ENCODE data around the gene TMEM107. TPM values are rescaled to one million over a fixed set of nuclear protein-coding genes. Genes with fewer than 3 reads are reported as not detected.

Gene TMEM107
- total and polyA plus RNA-seq, 10 of the 15 experiments (the other 5 are each of a cell fraction or from before 2014, with no cell fraction given) = 7.9 to 38.7 (median 22.9) TPM

- peak; percentile 67; the same call in 1 of the 2 replicates for TF ChIP-seq CREB1 (IDR thresholded peaks at IDR 0.05; ENCODE audit: low read depth)
- no peak for TF ChIP-seq SUPT20H (IDR thresholded peaks at IDR 0.05; ENCODE audit: borderline replicate concordance, control insufficient read depth, low read depth, low read length)
- TF ChIP-seq, protein P1, sequence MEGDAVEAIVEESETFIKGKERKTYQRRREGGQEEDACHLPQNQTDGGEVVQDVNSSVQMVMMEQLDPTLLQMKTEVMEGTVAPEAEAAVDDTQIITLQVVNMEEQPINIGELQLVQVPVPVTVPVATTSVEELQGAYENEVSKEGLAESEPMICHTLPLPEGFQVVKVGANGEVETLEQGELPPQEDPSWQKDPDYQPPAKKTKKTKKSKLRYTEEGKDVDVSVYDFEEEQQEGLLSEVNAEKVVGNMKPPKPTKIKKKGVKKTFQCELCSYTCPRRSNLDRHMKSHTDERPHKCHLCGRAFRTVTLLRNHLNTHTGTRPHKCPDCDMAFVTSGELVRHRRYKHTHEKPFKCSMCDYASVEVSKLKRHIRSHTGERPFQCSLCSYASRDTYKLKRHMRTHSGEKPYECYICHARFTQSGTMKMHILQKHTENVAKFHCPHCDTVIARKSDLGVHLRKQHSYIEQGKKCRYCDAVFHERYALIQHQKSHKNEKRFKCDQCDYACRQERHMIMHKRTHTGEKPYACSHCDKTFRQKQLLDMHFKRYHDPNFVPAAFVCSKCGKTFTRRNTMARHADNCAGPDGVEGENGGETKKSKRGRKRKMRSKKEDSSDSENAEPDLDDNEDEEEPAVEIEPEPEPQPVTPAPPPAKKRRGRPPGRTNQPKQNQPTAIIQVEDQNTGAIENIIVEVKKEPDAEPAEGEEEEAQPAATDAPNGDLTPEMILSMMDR (IDR thresholded peaks at IDR 0.05 in 2 of 3, conservative IDR thresholded peaks at IDR 0.05 in 1 of 3; ENCODE audit: control insufficient read depth in 2 of 3, extremely low read depth in 1 of 3, insufficient read depth in 1 of 3, low read depth in 3 of 3, low read length in 3 of 3) = 0 out of 6 replicates have a peak, but pooled peaks of 1 of the 3 experiments have one; percentile 2
- no peak for TF ChIP-seq SREBF1 (IDR thresholded peaks at IDR 0.05; ENCODE audit: low read length)
- TF ChIP-seq EP300 (IDR thresholded peaks at IDR 0.05; ENCODE audit: borderline replicate concordance in 1 of 2, control insufficient read depth in 1 of 2, low read depth in 2 of 2, low read length in 2 of 2) = no peak; a peak in 1 of 4 replicates
- TF ChIP-seq JUND (IDR thresholded peaks at IDR 0.05; ENCODE audit: low read depth, low read length) = no peak
- TF ChIP-seq, protein P2, sequence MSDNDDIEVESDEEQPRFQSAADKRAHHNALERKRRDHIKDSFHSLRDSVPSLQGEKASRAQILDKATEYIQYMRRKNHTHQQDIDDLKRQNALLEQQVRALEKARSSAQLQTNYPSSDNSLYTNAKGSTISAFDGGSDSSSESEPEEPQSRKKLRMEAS (IDR thresholded peaks at IDR 0.05; ENCODE audit: low read depth, low read length) = no peak
- TF ChIP-seq, protein P3, sequence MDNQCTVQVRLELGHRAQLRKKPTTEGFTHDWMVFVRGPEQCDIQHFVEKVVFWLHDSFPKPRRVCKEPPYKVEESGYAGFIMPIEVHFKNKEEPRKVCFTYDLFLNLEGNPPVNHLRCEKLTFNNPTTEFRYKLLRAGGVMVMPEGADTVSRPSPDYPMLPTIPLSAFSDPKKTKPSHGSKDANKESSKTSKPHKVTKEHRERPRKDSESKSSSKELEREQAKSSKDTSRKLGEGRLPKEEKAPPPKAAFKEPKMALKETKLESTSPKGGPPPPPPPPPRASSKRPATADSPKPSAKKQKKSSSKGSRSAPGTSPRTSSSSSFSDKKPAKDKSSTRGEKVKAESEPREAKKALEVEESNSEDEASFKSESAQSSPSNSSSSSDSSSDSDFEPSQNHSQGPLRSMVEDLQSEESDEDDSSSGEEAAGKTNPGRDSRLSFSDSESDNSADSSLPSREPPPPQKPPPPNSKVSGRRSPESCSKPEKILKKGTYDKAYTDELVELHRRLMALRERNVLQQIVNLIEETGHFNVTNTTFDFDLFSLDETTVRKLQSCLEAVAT (IDR thresholded peaks at IDR 0.05) = no peak
- TF ChIP-seq SKIL (IDR thresholded peaks at IDR 0.05; ENCODE audit: low read depth, poor library complexity, severe bottlenecking) = peak; percentile 39
- TF ChIP-seq TCF12 (IDR thresholded peaks at IDR 0.05; ENCODE audit: low read depth, low read length) = no peak; the same call in 1 of the 2 replicates
- TF ChIP-seq SRF (IDR thresholded peaks at IDR 0.05; ENCODE audit: low read depth in 2 of 2, low read length in 2 of 2) = no peak
These were observed 11.5 kb upstream of the TMEM107 start (continued) for GRCh38 chr17:8187517-8188262.
